ENCODE data around the gene RALGPS2. TPM values are rescaled to one million over a fixed set of nuclear protein-coding genes. Genes with fewer than 3 reads are reported as not detected.

The RALGPS2 gene
- total RNA-seq, 2 experiments from 2014 or later = 2.2 to 3.0 TPM

GRCh38 chr1:178862864-178863263 is 137.8 kb downstream of the RALGPS2 start:
- CTCF ChIA-PET = no interaction called here
- H3K27ac Mint-ChIP-seq = no peak overlapping the region
- H3K4me3 Mint-ChIP-seq = no peak overlapping the region
- POLR2A ChIA-PET = no interaction called here
- peaks cover 8% of the 10 kb centered on the region for H3K27me3 Mint-ChIP-seq
- H3K36me3 Mint-ChIP-seq (ENCODE audit: low read depth) = no peaks in the 10 kb centered on the region
- peaks cover 8% of the 10 kb centered on the region for H3K4me1 Mint-ChIP-seq
- no peaks in the 10 kb centered on the region for H3K9me3 Mint-ChIP-seq
- no peak for DNase-seq

GRCh38 chr1:178864326-178864725 is 139.3 kb downstream of the RALGPS2 start:
- Mint-ChIP-seq H3K9me3 (no peaks in the 10 kb centered on the region), H3K27me3 (peaks cover 8% of the 10 kb centered on the region), H3K4me3 (no peak overlapping the region), H3K27ac (no peak overlapping the region), H3K4me1 (peaks cover 8% of the 10 kb centered on the region), H3K36me3 (ENCODE audit: low read depth) (no peaks in the 10 kb centered on the region)
- no peak for DNase-seq
- CTCF ChIA-PET = no interaction called here
- POLR2A ChIA-PET = no interaction called here

- H3K9me3 Mint-ChIP-seq = no peaks in the 10 kb centered on the region
- H3K4me1 Mint-ChIP-seq = peaks cover 10% of the 10 kb centered on the region
- no peak overlapping the region for H3K4me3 Mint-ChIP-seq
- CTCF ChIA-PET = interaction anchor here (1.1 kb wide), 1 partner anchor 11 kb away, joined by 3 read pairs; no protein-coding TSS in a partner anchor
- no peaks in the 10 kb centered on the region for H3K36me3 Mint-ChIP-seq (ENCODE audit: low read depth)
- peaks cover 8% of the 10 kb centered on the region for H3K27me3 Mint-ChIP-seq
- H3K27ac Mint-ChIP-seq = no peak overlapping the region
- no peak for DNase-seq
- POLR2A ChIA-PET = no interaction called here
Observed at GRCh38 chr1:178867670-178868069, 142.6 kb downstream of the RALGPS2 start.

- ChIA-PET CTCF (no interaction called here), POLR2A (no interaction called here)
Observed at GRCh38 chr1:178868706-178869105, 143.7 kb downstream of the RALGPS2 start.

GRCh38 chr1:178869119-178869697 is 144.2 kb downstream of the RALGPS2 start:
- Mint-ChIP-seq H3K9me3 (no peaks in the 10 kb centered on the region), H3K27me3 (peaks cover 3% of the 10 kb centered on the region), H3K4me3 (no peak overlapping the region), H3K36me3 (ENCODE audit: low read depth) (no peaks in the 10 kb centered on the region), H3K4me1 (peaks cover 13% of the 10 kb centered on the region), H3K27ac (no peak overlapping the region)
- POLR2A ChIA-PET = no interaction called here
- CTCF ChIA-PET = no interaction called here
- no peak for DNase-seq

More at GRCh38 chr1:178868706-178869105, 143.7 kb downstream of the RALGPS2 start:
- DNase-seq = no peak
- Mint-ChIP-seq H3K36me3 (ENCODE audit: low read depth) (no peaks in the 10 kb centered on the region), H3K27me3 (peaks cover 3% of the 10 kb centered on the region), H3K9me3 (no peaks in the 10 kb centered on the region), H3K27ac (no peak overlapping the region), H3K4me3 (no peak overlapping the region), H3K4me1 (peaks cover 13% of the 10 kb centered on the region)

- DNase-seq = no peak
- POLR2A ChIA-PET = no interaction called here
Observed at GRCh38 chr1:178870221-178870620, 145.2 kb downstream of the RALGPS2 start.

GRCh38 chr1:178870944-178871343 is 145.9 kb downstream of the RALGPS2 start, which contains the start of gene ANGPTL1:
Gene ANGPTL1 (minus strand): TSS chr1:178871077. CDS start chr1:178865776, 5,301 bp downstream.
- ChIA-PET CTCF (interaction anchor here (1.1 kb wide), 1 partner anchor 944 kb away, joined by 3 read pairs; no protein-coding TSS in a partner anchor), POLR2A (no interaction called here)
- no peak within 1 kb of the TSS for H3K4me3 Mint-ChIP-seq
- no peaks in the 10 kb centered on the region for H3K36me3 Mint-ChIP-seq (ENCODE audit: low read depth)
- peaks cover 7% of the 10 kb centered on the region for H3K4me1 Mint-ChIP-seq
- DNase-seq = no peak
- no peak within 1 kb of the TSS for H3K27ac Mint-ChIP-seq
- H3K27me3 Mint-ChIP-seq = no peaks in the 10 kb centered on the region
- H3K9me3 Mint-ChIP-seq = no peaks in the 10 kb centered on the region

More at GRCh38 chr1:178870221-178870620, 145.2 kb downstream of the RALGPS2 start:
- no peak overlapping the region for H3K4me3 Mint-ChIP-seq
- CTCF ChIA-PET = no interaction called here
- no peaks in the 10 kb centered on the region for H3K36me3 Mint-ChIP-seq (ENCODE audit: low read depth)
- peaks cover 7% of the 10 kb centered on the region for H3K4me1 Mint-ChIP-seq
- H3K27ac Mint-ChIP-seq = no peak overlapping the region
- H3K27me3 Mint-ChIP-seq = no peaks in the 10 kb centered on the region
- no peaks in the 10 kb centered on the region for H3K9me3 Mint-ChIP-seq

GRCh38 chr1:178871551-178872320 is 146.7 kb downstream of the RALGPS2 start:
- Mint-ChIP-seq H3K9me3 (no peaks in the 10 kb centered on the region), H3K4me3 (no peak overlapping the region), H3K27ac (no peak overlapping the region), H3K4me1 (peaks cover 7% of the 10 kb centered on the region), H3K36me3 (ENCODE audit: low read depth) (no peaks in the 10 kb centered on the region), H3K27me3 (no peaks in the 10 kb centered on the region)
- CTCF ChIA-PET = interaction anchor here (1.1 kb wide), 1 partner anchor 943 kb away, joined by 3 read pairs; no protein-coding TSS in a partner anchor
- POLR2A ChIA-PET = no interaction called here
- no peak for DNase-seq

GRCh38 chr1:178874966-178875365 is 149.9 kb downstream of the RALGPS2 start:
- H3K27ac Mint-ChIP-seq = no peak overlapping the region
- H3K36me3 Mint-ChIP-seq (ENCODE audit: low read depth) = no peaks in the 10 kb centered on the region
- ChIA-PET CTCF (no interaction called here), POLR2A (no interaction called here)
- no peak for DNase-seq
- H3K4me1 Mint-ChIP-seq = peaks cover 5% of the 10 kb centered on the region
- no peaks in the 10 kb centered on the region for H3K27me3 Mint-ChIP-seq
- H3K4me3 Mint-ChIP-seq = no peak overlapping the region
- H3K9me3 Mint-ChIP-seq = no peaks in the 10 kb centered on the region

GRCh38 chr1:178875936-178876335 is 150.9 kb downstream of the RALGPS2 start:
- Mint-ChIP-seq H3K36me3 (ENCODE audit: low read depth) (no peaks in the 10 kb centered on the region), H3K4me1 (peaks cover 5% of the 10 kb centered on the region), H3K27me3 (no peaks in the 10 kb centered on the region), H3K27ac (no peak overlapping the region), H3K9me3 (no peaks in the 10 kb centered on the region), H3K4me3 (no peak overlapping the region)
- ChIA-PET CTCF (no interaction called here), POLR2A (no interaction called here)
- no peak for DNase-seq

- Mint-ChIP-seq H3K27me3 (no peaks in the 10 kb centered on the region), H3K9me3 (no peaks in the 10 kb centered on the region), H3K4me1 (peaks cover 1% of the 10 kb centered on the region), H3K27ac (no peak overlapping the region), H3K4me3 (no peak overlapping the region), H3K36me3 (ENCODE audit: low read depth) (no peaks in the 10 kb centered on the region)
- CTCF ChIA-PET = no interaction called here
- DNase-seq = no peak
- POLR2A ChIA-PET = no interaction called here
Observed at GRCh38 chr1:178877896-178878295, 152.9 kb downstream of the RALGPS2 start.

GRCh38 chr1:178881950-178882349 is 156.9 kb downstream of the RALGPS2 start:
- DNase-seq = no peak
- Mint-ChIP-seq H3K36me3 (ENCODE audit: low read depth) (no peaks in the 10 kb centered on the region), H3K4me1 (no peaks in the 10 kb centered on the region), H3K9me3 (no peaks in the 10 kb centered on the region), H3K4me3 (no peak overlapping the region), H3K27ac (no peak overlapping the region), H3K27me3 (no peaks in the 10 kb centered on the region)
- POLR2A ChIA-PET = no interaction called here
- CTCF ChIA-PET = no interaction called here

GRCh38 chr1:178885869-178886268 is 160.8 kb downstream of the RALGPS2 start:
- ChIA-PET CTCF (no interaction called here), POLR2A (interaction anchor here (1.1 kb wide), 1 partner anchor 27 kb away, joined by 3 read pairs; no protein-coding TSS in a partner anchor)
- no peaks in the 10 kb centered on the region for H3K4me1 Mint-ChIP-seq
- H3K36me3 Mint-ChIP-seq (ENCODE audit: low read depth) = no peaks in the 10 kb centered on the region
- no peak overlapping the region for H3K27ac Mint-ChIP-seq
- no peaks in the 10 kb centered on the region for H3K9me3 Mint-ChIP-seq
- no peaks in the 10 kb centered on the region for H3K27me3 Mint-ChIP-seq
- no peak for DNase-seq
- no peak overlapping the region for H3K4me3 Mint-ChIP-seq

Data from activated CD4-positive, alpha-beta memory T cell treated with anti-CD3 and anti-CD28 coated beads, Interleukin-2, amount 10 ng/mL, durations not matched to agents 7 days and 5 days (primary cell).